Body of pancreas (tissue), 4 donors: ENCODE data around the gene CCDC85C. TPM values are rescaled to one million over a fixed set of nuclear protein-coding genes. Genes with fewer than 3 reads are reported as not detected.

Experiments
- ATAC-seq: fragments of 150-250 bp; one replicate; pipeline ENCODE4 v1.9.1; 2016
- DNase-seq, 4 donors: peaks; one replicate each; pipeline ENCODE4 v3.0.0-alpha.2; 2019
- H3K27ac ChIP-seq, 4 donors: fragments of 200-600 bp; sonication (generic); 1 replicate in 3 of 4; 2 replicates in 1 of 4; pipeline versions ENCODE4 v1.5.1 to v1.6.1; 2016 to 2019; ENCODE audit warnings: mild to moderate bottlenecking in 1 of 4, mixed read lengths in 1 of 4, moderate library complexity in 1 of 4
- H3K27me3 ChIP-seq, 2 donors: fragments of 200-600 bp; sonication (generic); one replicate each; pipeline ENCODE4 v1.6.0; 2016; ENCODE audit warnings: mild to moderate bottlenecking in 1 of 2
- H3K36me3 ChIP-seq, 2 donors: fragments of 200-600 bp; sonication (generic); replicated peaks in 1 of 2; 2 replicates each; pipeline ENCODE4 v1.5.1; 2016; ENCODE audit warnings: low read depth in 2 of 2; ENCODE audit not compliant: insufficient read depth in 1 of 2
- H3K4me1 ChIP-seq: fragments of 200-600 bp; sonication (generic); one replicate; pipeline ENCODE4 v1.6.0; 2016
- H3K4me3 ChIP-seq, 2 donors: fragments of 200-600 bp; sonication (generic); 1 replicate in 1 of 2; 2 replicates in 1 of 2; pipeline ENCODE4 v1.5.1; 2016 to 2019
- H3K9me3 ChIP-seq, 3 donors: fragments of 200-600 bp; sonication (generic); 1 replicate in 2 of 3; 2 replicates in 1 of 3; pipeline ENCODE4 v1.5.1; 2016
- CTCF ChIP-seq, 7 experiments: fragments of 450-650 bp in 4 of 7; fragments of 200-600 bp in 3 of 7; sonication (generic) in 3 of 7; IDR thresholded peaks; one replicate each; pipeline ENCODE4 v1.5.1; 2016 to 2019; ENCODE audit warnings: antibody characterized with exemption in 7 of 7
- POLR2A ChIP-seq, 3 donors: fragments of 450-650 bp; IDR thresholded peaks; one replicate each; pipeline ENCODE4 v1.6.1; 2016; ENCODE audit warnings: antibody characterized with exemption in 3 of 3, mild to moderate bottlenecking in 2 of 3
- WGBS, 2 donors: methylation state at CpG; one replicate each; pipeline ENCODE4 v1.1.5; 2017; 5-methylcytosine and 5-hydroxymethylcytosine counted together
- intact Hi-C: fragments of 100-400 bp; cut with DNase I; formaldehyde crosslinking; loops from one replicate; pipeline ENCODE4 v1.15.1; 2023
- total RNA-seq, 2 donors: library from RNA; depleted of rRNA; stranded (reverse); fragments of >200 nt; gene quantifications; one replicate each; pipeline ENCODE4 v1.1.0, GENCODE V29; 2016

CCDC85C gene
- total RNA-seq, 2 donors from 2014 or later: 8.9 to 10.1 TPM

DNA sequence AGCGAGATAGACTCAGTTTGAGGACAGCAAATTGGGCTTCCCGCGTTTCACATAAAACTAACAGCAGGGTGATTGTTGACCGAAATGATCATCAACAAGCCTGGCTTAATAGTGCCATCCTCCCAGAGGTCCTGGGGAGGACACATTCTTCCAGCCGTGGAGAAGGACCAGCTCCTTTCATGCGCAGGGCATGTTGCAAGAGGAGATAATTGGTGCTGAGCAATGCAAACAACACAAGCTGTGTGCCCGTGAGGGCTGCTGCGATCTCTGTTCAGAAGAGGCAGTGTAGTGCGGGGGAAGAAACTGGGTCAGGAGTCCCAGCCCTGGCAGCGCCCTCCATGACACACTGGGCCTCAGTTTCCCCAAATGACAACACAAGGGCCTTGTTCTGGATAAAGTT is 54.3 kb downstream of the CCDC85C start:
- 64 to 86% methylated on average over 6 to 10 of the region's 10 CpGs for WGBS, 2 donors
- intact Hi-C loops: no loop called here
- peaks cover 59% of the 10 kb centered on the region for H3K4me1 ChIP-seq
- H3K27me3 ChIP-seq: no peaks in the 10 kb centered on the region
- H3K9me3 ChIP-seq: no peaks in the 10 kb centered on the region
- H3K27ac ChIP-seq: no peak overlapping the region
- H3K4me3 ChIP-seq: no peak overlapping the region
- H3K36me3 ChIP-seq: no peaks in the 10 kb centered on the region
- TF ChIP-seq CTCF (IDR thresholded peaks at IDR 0.05) (no peak), POLR2A (IDR thresholded peaks at IDR 0.05) (no peak)
- ATAC-seq (no peak), DNase-seq (no peak)

DNA sequence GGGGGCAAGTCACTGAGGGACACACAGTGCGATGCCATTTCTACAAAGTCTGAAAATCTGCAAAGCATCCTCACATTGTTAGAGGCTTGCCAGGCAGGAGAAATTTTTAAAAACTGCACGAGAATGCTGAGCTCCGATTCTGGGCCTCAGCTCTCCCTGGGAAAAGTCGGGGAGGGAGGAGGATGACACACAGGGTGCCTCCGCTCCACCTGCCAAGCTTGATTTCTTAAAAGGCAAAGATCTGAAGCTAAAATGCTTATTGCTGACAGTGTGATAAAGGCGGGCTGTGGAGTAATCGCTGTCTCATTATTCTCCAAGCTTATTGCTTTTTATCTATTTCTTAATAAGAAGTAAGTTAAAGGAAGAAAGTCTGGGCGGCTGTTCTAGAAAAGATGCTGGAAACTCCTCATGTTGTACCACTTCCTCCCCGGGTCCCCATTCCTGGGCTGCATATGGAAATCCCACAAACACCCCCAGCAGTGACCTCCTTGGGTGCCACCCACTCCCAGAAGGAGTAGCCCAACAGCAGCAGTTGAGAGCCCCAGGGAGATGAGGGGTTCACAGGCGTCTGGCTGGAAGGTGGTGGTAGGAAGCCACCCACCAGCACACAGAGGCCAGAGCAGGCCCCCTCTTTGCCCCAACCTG is 55.0 kb downstream of the CCDC85C start:
- no peaks in the 10 kb centered on the region for H3K9me3 ChIP-seq
- no peak overlapping the region for H3K4me3 ChIP-seq
- WGBS, 2 donors: 76 to 84% methylated on average over 10 of the region's 10 CpGs
- H3K4me1 ChIP-seq: peaks cover 52% of the 10 kb centered on the region
- H3K27me3 ChIP-seq: no peaks in the 10 kb centered on the region
- ATAC-seq (no peak), DNase-seq (no peak)
- intact Hi-C loops: no loop called here
- no peak overlapping the region for H3K27ac ChIP-seq
- TF ChIP-seq CTCF (IDR thresholded peaks at IDR 0.05): no peak
- no peak for TF ChIP-seq POLR2A (IDR thresholded peaks at IDR 0.05)
- H3K36me3 ChIP-seq: no peaks in the 10 kb centered on the region

- WGBS, 2 donors: 88 to 92% methylated on average over 18 of the region's 18 CpGs
- DNase-seq (no peak), ATAC-seq (no peak)
- no peaks in the 10 kb centered on the region for H3K9me3 ChIP-seq
- TF ChIP-seq POLR2A (IDR thresholded peaks at IDR 0.05) (no peak), CTCF (IDR thresholded peaks at IDR 0.05) (no peak)
- peaks cover 44% of the 10 kb centered on the region for H3K4me1 ChIP-seq
- no peak overlapping the region for H3K27ac ChIP-seq
- intact Hi-C loops: no loop called here
- no peaks in the 10 kb centered on the region for H3K27me3 ChIP-seq
- H3K36me3 ChIP-seq: no peaks in the 10 kb centered on the region
- no peak overlapping the region for H3K4me3 ChIP-seq
These were observed 55.8 kb downstream of the CCDC85C start for GRCh38 chr14:99548255-99548654.

DNA sequence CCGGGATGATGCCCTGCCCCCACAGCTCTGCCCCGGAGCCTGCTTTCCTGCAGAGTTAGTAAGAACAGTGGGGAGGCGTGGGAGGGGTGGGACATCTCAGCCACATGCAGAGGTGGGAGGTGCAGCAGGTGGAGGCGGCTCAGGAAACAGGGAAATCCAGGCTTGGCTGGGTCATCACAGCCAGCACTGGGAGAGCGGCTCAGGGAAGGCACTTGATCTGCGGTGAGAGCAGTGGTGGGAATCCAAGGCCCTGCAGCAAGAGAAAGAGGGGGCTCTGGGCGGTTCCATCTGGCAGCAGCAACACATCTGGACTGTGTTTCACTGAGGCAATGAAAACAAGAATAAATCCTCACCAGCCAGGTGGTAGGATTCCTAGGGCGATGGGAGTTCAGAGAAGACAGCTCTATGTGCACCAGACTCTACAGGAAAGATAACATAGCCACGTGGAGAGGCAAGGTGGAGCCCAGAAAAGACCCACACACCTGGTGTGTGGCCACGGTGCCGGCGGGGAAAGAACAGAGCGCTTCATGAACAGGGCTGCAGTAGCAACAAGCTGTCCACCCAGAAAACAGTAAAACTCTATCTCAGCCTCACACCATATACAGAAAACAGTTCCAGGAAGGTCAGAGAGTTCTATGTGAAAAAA is 57.6 kb downstream of the CCDC85C start:
- ATAC-seq: peak; percentile 41
- H3K4me1 ChIP-seq: peaks cover 34% of the 10 kb centered on the region
- intact Hi-C loops: no loop called here
- H3K36me3 ChIP-seq: no peaks in the 10 kb centered on the region
- no peak overlapping the region for H3K4me3 ChIP-seq
- H3K27ac ChIP-seq: peak overlapping the region in 2 of 4 donors; percentile 7 to 10
- no peaks in the 10 kb centered on the region for H3K9me3 ChIP-seq
- no peaks in the 10 kb centered on the region for H3K27me3 ChIP-seq
- WGBS, 2 donors: 38 to 40% methylated on average over 13 of the region's 13 CpGs
- TF ChIP-seq CTCF (IDR thresholded peaks at IDR 0.05) (no peak), POLR2A (IDR thresholded peaks at IDR 0.05) (no peak)
- peak in 2 of 4 donors; percentile 41 to 48 for DNase-seq

DNA sequence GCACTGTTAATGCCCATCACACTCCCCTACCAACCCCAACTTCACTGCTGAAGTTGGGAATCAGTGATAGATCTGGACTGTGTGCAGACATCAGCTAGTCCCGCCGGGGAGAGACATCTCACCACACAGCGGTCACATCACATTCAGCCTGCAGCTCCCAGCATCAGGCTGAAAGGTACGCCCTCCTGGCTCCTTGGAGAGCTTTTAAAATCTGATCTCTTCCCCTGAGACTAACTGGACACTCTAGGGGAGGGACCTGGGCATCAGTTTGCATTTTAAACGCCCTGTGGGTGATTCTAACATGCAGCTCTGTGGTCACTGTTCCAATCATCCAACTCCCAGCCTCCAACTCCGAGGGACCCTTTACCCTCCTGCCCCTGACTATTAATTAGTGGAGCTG is 58.4 kb downstream of the CCDC85C start:
- Histone ChIP-seq H3K9me3 (no peaks in the 10 kb centered on the region), H3K27ac (peak overlapping the region in 1 of 4 donors; percentile 10), H3K27me3 (no peaks in the 10 kb centered on the region), H3K4me3 (no peak overlapping the region), H3K36me3 (no peaks in the 10 kb centered on the region), H3K4me1 (peaks cover 30% of the 10 kb centered on the region)
- 74 to 85% methylated on average over 6 of the region's 6 CpGs for WGBS, 2 donors
- intact Hi-C loops: no loop called here
- TF ChIP-seq POLR2A (IDR thresholded peaks at IDR 0.05) (no peak), CTCF (IDR thresholded peaks at IDR 0.05) (no peak)
- ATAC-seq: no peak
- DNase-seq: no peak
